ENCODE data around the gene PRPF19. TPM values are rescaled to one million over a fixed set of nuclear protein-coding genes. Genes with fewer than 3 reads are reported as not detected.

PRPF19 gene
- total RNA-seq, 2 donors from 2014 or later: 40.3 to 42.3 TPM

Other genes starting within 250 kb of the PRPF19 start
- gene MS4A8, start 207.0 kb downstream of the PRPF19 start, total RNA-seq: not detected
- gene MS4A18, start 181.9 kb downstream of the PRPF19 start, total RNA-seq: not detected
- not detected for gene MS4A15, start 149.7 kb downstream of the PRPF19 start, total RNA-seq
- not detected for gene MS4A10, start 121.3 kb downstream of the PRPF19 start, total RNA-seq
- gene CCDC86, start 64.5 kb downstream of the PRPF19 start, total RNA-seq: 10 to 100 TPM in 1 of 2 donors, 1 to 10 TPM in 1; 8.7 to 19.2 TPM
- under 1 TPM in 1 of 2 donors, not detected in 1; 0.27 TPM for gene PTGDR2, start 50.6 kb downstream of the PRPF19 start, total RNA-seq
- gene ZP1, start 39.0 kb downstream of the PRPF19 start, total RNA-seq: not detected
- 100 to 1,000 TPM in 1 of 2 donors, 10 to 100 TPM in 1; 98.1 to 109 TPM for gene TMEM109, start 7.6 kb upstream of the PRPF19 start, total RNA-seq
- gene TMEM132A, start 17.9 kb upstream of the PRPF19 start, total RNA-seq: 1 to 10 TPM; 5.1 to 9.7 TPM
- gene SLC15A3, start 45.6 kb upstream of the PRPF19 start, total RNA-seq: 10 to 100 TPM; 24.8 to 30.6 TPM
- 1 to 10 TPM in 1 of 2 donors, under 1 TPM in 1; 0.65 to 1.2 TPM for gene CD6, start 65.1 kb upstream of the PRPF19 start, total RNA-seq
- gene CD5, start 195.9 kb upstream of the PRPF19 start, total RNA-seq: under 1 TPM; 0.37 to 0.94 TPM